WTC11 (cell line): Measurements from ENCODE around the gene C1orf115. TPM values are rescaled to one million over a fixed set of nuclear protein-coding genes. Genes with fewer than 3 reads are reported as not detected.

ENCODE experiments used
- ATAC-seq: fragments of 200-7000 bp; cut with Tn5 transposase; 2 replicates; pipeline ENCODE4 v1.10.0; 2021; ENCODE audit warnings: mild to moderate bottlenecking, moderate library complexity
- CTCF ChIA-PET: fragments of 300-600 bp; sonication (Branson Sonifier 250); formaldehyde crosslinking; loops from one replicate; lab custom pipeline; 2021; ENCODE audit warnings: antibody characterized with exemption; lab: Charles Lee
- POLR2A ChIA-PET: fragments of 350-600 bp; sonication (Branson Sonifier 250); formaldehyde crosslinking; loops from one replicate; lab custom pipeline; 2021; ENCODE audit warnings: antibody characterized with exemption; lab: Charles Lee
- DNase-seq: peaks from one replicate; pipeline ENCODE4 v3.0.0; 2021; ENCODE audit warnings: low spot score
- H3K27ac Mint-ChIP-seq: 2 replicates; pipeline ENCODE4 v1.8.0; 2021; ENCODE audit warnings: mixed read lengths
- H3K27me3 Mint-ChIP-seq: 2 replicates; pipeline ENCODE4 v1.8.0; 2021; ENCODE audit warnings: low read depth, mild to moderate bottlenecking, moderate library complexity, mixed read lengths
- H3K36me3 Mint-ChIP-seq: 2 replicates; pipeline ENCODE4 v1.8.0; 2021; ENCODE audit warnings: mixed read lengths
- H3K4me1 Mint-ChIP-seq: 2 replicates; pipeline ENCODE4 v1.8.0; 2022; ENCODE audit warnings: mixed read lengths
- H3K4me3 Mint-ChIP-seq: 2 replicates; pipeline ENCODE4 v1.8.0; 2021; ENCODE audit warnings: mild to moderate bottlenecking, moderate library complexity, mixed read lengths
- H3K9me3 Mint-ChIP-seq: 2 replicates; pipeline ENCODE4 v1.8.0; 2021; ENCODE audit warnings: mixed read lengths
- ATF1 ChIP-seq: sonication (generic); formaldehyde crosslinking; IDR thresholded peaks from 2 replicates; pipeline ENCODE4 v1.8.1; 2023; ENCODE audit warnings: mild to moderate bottlenecking, moderate library complexity, missing genetic modification reagents
- CBFB ChIP-seq: sonication (generic); formaldehyde crosslinking; IDR thresholded peaks from 2 replicates; pipeline ENCODE4 v1.8.1; 2022; ENCODE audit warnings: mild to moderate bottlenecking, low read depth, missing genetic modification reagents
- CREM ChIP-seq: sonication (generic); formaldehyde crosslinking; IDR thresholded peaks from 2 replicates; pipeline ENCODE4 v1.8.1; 2022; ENCODE audit warnings: mild to moderate bottlenecking, missing genetic modification reagents, moderate library complexity
- ELF4 ChIP-seq: sonication (generic); formaldehyde crosslinking; IDR thresholded peaks from 2 replicates; pipeline ENCODE4 v1.8.1; 2022; ENCODE audit warnings: low read depth, mild to moderate bottlenecking, moderate library complexity, missing genetic modification reagents
- EMX1 ChIP-seq: fragments of 250-450 bp; sonication (Bioruptor Pico); IDR thresholded peaks from 2 replicates; pipeline ENCODE4 v1.8.0; 2021; ENCODE audit warnings: mild to moderate bottlenecking
- FOXK1 ChIP-seq: sonication (generic); formaldehyde crosslinking; IDR thresholded peaks from 2 replicates; pipeline ENCODE4 v1.8.0; 2022; ENCODE audit warnings: mild to moderate bottlenecking, moderate library complexity, missing genetic modification reagents
- FOXP1 ChIP-seq: sonication (generic); formaldehyde crosslinking; IDR thresholded peaks from 2 replicates; pipeline ENCODE4 v1.8.0; 2022; ENCODE audit warnings: missing genetic modification reagents, mild to moderate bottlenecking, moderate library complexity, borderline replicate concordance
- JAZF1 ChIP-seq: fragments of 250-450 bp; sonication (Bioruptor Pico); IDR thresholded peaks from 2 replicates; pipeline ENCODE4 v1.9.0; 2021; ENCODE audit warnings: moderate library complexity, mild to moderate bottlenecking, inconsistent platforms
- RORB ChIP-seq: fragments of 250-450 bp; sonication (Bioruptor Pico); IDR thresholded peaks from 2 replicates; pipeline ENCODE4 v1.9.0; 2021; ENCODE audit warnings: mild to moderate bottlenecking
- SMAD3 ChIP-seq: sonication (generic); formaldehyde crosslinking; IDR thresholded peaks from 2 replicates; pipeline ENCODE4 v1.8.0; 2022; ENCODE audit warnings: missing genetic modification reagents, mild to moderate bottlenecking, borderline replicate concordance
- SOX15 ChIP-seq: fragments of 250-450 bp; sonication (Bioruptor Pico); IDR thresholded peaks from 2 replicates; pipeline ENCODE4 v1.9.0; 2021; ENCODE audit warnings: mild to moderate bottlenecking
- SP1 ChIP-seq: sonication (generic); formaldehyde crosslinking; conservative IDR thresholded peaks from 2 replicates; pipeline ENCODE4 v1.8.1; 2022; ENCODE audit warnings: missing genetic modification reagents
- TP53 ChIP-seq: sonication (generic); formaldehyde crosslinking; IDR thresholded peaks from 2 replicates; pipeline ENCODE4 v1.8.1; 2023; ENCODE audit warnings: mild to moderate bottlenecking, missing genetic modification reagents
- ZNF232 ChIP-seq: sonication (generic); formaldehyde crosslinking; IDR thresholded peaks from 2 replicates; pipeline ENCODE4 v1.8.0; 2022; ENCODE audit warnings: mild to moderate bottlenecking, missing genetic modification reagents
- ZNF396 ChIP-seq: fragments of 250-450 bp; sonication (Bioruptor Pico); IDR thresholded peaks from 2 replicates; pipeline ENCODE4 v1.8.0; 2021; ENCODE audit warnings: mild to moderate bottlenecking, moderate library complexity, borderline replicate concordance
- total RNA-seq: library from RNA; stranded (reverse); gene quantifications from 3 replicates; pipeline ENCODE4 v1.2.3, GENCODE V29; 2021
- TF ChIP-seq, protein P1 (sequence below): sonication (generic); formaldehyde crosslinking; IDR thresholded peaks from 2 replicates; pipeline ENCODE4 v1.8.1; 2022; ENCODE audit warnings: low read depth, missing genetic modification reagents, borderline replicate concordance
- TF ChIP-seq, protein P2 (sequence below): sonication (generic); formaldehyde crosslinking; conservative IDR thresholded peaks from 2 replicates; pipeline ENCODE4 v1.8.1; 2023; ENCODE audit warnings: mild to moderate bottlenecking, low read depth, missing genetic modification reagents, moderate library complexity
- TF ChIP-seq, protein P3 (sequence below): sonication (generic); formaldehyde crosslinking; IDR thresholded peaks from 2 replicates; pipeline ENCODE4 v1.8.1; 2023; ENCODE audit warnings: mild to moderate bottlenecking, missing genetic modification reagents
- TF ChIP-seq, protein P4 (sequence below): sonication (generic); formaldehyde crosslinking; IDR thresholded peaks from 2 replicates; pipeline ENCODE4 v1.8.0; 2023; ENCODE audit warnings: mild to moderate bottlenecking, missing genetic modification reagents
- TF ChIP-seq, protein P5 (sequence below): fragments of 250-450 bp; sonication (Bioruptor Pico); conservative IDR thresholded peaks from 2 replicates; pipeline ENCODE4 v1.9.0; 2021; ENCODE audit warnings: mild to moderate bottlenecking

C1orf115 gene
- total RNA-seq, 1 experiment from 2014 or later: 10.0 TPM

DNA sequence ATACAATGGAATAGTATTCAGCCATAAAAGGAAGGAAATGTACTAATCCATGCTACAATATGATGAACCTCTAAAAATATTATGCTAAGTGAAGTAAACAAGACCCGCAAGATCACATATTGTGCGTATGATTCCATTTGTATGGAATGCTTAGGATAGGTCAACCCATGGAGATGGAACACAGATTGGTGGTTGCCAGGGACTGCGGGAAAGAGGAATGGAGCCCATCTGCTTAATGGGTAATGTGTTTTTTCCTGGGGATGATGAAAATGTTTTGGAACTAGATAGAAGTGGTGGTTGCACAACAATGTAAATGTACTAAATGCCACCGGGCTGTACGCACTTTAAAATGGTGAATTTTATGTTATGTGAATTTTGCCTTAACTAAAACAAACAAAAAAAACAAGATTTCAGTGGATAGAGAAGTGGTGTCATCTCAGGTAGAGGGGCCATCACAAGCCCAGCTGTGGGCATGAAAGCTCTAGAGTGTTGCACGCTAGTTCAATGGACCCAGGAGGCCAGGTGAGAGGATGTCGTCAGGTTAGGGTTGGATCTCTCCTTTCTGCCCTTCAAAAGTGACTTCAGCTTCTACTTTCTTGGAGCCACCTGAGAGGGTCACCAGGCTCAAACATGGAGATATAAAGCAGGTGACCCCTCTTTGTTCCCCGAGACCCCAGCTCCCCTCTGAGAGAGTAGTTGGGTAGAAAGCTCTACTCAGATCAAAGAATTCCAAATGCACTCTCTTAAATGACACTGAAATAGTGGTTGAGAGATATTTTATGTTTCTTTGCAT lies 2.5 kb downstream of the C1orf115 start:
- DNase-seq (no peak), ATAC-seq (no peak)
- ChIA-PET POLR2A (no interaction called here), CTCF (interaction anchor here (1.4 to 2.8 kb wide), 4 partner anchors 41 to 84 kb away, joined by 6 to 23 read pairs (median 9); no protein-coding TSS in a partner anchor)
- no peak for TF ChIP-seq RORB (CRISPR knock-in tag)
- TF ChIP-seq, protein P1, sequence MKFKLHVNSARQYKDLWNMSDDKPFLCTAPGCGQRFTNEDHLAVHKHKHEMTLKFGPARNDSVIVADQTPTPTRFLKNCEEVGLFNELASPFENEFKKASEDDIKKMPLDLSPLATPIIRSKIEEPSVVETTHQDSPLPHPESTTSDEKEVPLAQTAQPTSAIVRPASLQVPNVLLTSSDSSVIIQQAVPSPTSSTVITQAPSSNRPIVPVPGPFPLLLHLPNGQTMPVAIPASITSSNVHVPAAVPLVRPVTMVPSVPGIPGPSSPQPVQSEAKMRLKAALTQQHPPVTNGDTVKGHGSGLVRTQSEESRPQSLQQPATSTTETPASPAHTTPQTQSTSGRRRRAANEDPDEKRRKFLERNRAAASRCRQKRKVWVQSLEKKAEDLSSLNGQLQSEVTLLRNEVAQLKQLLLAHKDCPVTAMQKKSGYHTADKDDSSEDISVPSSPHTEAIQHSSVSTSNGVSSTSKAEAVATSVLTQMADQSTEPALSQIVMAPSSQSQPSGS: no peak
- TF ChIP-seq, protein P2, sequence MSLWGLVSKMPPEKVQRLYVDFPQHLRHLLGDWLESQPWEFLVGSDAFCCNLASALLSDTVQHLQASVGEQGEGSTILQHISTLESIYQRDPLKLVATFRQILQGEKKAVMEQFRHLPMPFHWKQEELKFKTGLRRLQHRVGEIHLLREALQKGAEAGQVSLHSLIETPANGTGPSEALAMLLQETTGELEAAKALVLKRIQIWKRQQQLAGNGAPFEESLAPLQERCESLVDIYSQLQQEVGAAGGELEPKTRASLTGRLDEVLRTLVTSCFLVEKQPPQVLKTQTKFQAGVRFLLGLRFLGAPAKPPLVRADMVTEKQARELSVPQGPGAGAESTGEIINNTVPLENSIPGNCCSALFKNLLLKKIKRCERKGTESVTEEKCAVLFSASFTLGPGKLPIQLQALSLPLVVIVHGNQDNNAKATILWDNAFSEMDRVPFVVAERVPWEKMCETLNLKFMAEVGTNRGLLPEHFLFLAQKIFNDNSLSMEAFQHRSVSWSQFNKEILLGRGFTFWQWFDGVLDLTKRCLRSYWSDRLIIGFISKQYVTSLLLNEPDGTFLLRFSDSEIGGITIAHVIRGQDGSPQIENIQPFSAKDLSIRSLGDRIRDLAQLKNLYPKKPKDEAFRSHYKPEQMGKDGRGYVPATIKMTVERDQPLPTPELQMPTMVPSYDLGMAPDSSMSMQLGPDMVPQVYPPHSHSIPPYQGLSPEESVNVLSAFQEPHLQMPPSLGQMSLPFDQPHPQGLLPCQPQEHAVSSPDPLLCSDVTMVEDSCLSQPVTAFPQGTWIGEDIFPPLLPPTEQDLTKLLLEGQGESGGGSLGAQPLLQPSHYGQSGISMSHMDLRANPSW (CRISPR knock-in tag): no peak
- TF ChIP-seq ATF1: no peak
- no peak for TF ChIP-seq SMAD3 (CRISPR knock-in tag)
- no peak for TF ChIP-seq EMX1
- TF ChIP-seq SOX15 (CRISPR knock-in tag): no peak
- TF ChIP-seq ZNF396: no peak
- no peak for TF ChIP-seq FOXK1 (CRISPR knock-in tag)
- no peak for TF ChIP-seq FOXP1 (CRISPR knock-in tag)
- TF ChIP-seq, protein P3, sequence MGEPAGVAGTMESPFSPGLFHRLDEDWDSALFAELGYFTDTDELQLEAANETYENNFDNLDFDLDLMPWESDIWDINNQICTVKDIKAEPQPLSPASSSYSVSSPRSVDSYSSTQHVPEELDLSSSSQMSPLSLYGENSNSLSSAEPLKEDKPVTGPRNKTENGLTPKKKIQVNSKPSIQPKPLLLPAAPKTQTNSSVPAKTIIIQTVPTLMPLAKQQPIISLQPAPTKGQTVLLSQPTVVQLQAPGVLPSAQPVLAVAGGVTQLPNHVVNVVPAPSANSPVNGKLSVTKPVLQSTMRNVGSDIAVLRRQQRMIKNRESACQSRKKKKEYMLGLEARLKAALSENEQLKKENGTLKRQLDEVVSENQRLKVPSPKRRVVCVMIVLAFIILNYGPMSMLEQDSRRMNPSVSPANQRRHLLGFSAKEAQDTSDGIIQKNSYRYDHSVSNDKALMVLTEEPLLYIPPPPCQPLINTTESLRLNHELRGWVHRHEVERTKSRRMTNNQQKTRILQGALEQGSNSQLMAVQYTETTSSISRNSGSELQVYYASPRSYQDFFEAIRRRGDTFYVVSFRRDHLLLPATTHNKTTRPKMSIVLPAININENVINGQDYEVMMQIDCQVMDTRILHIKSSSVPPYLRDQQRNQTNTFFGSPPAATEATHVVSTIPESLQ (CRISPR knock-in tag): no peak
- TF ChIP-seq SP1 (CRISPR knock-in tag): no peak
- TF ChIP-seq, protein P4, sequence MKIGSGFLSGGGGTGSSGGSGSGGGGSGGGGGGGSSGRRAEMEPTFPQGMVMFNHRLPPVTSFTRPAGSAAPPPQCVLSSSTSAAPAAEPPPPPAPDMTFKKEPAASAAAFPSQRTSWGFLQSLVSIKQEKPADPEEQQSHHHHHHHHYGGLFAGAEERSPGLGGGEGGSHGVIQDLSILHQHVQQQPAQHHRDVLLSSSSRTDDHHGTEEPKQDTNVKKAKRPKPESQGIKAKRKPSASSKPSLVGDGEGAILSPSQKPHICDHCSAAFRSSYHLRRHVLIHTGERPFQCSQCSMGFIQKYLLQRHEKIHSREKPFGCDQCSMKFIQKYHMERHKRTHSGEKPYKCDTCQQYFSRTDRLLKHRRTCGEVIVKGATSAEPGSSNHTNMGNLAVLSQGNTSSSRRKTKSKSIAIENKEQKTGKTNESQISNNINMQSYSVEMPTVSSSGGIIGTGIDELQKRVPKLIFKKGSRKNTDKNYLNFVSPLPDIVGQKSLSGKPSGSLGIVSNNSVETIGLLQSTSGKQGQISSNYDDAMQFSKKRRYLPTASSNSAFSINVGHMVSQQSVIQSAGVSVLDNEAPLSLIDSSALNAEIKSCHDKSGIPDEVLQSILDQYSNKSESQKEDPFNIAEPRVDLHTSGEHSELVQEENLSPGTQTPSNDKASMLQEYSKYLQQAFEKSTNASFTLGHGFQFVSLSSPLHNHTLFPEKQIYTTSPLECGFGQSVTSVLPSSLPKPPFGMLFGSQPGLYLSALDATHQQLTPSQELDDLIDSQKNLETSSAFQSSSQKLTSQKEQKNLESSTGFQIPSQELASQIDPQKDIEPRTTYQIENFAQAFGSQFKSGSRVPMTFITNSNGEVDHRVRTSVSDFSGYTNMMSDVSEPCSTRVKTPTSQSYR: no peak
- TF ChIP-seq TP53 (CRISPR knock-in tag): no peak
- TF ChIP-seq JAZF1 (CRISPR knock-in tag): no peak
- TF ChIP-seq CREM (CRISPR knock-in tag): no peak
- no peak for TF ChIP-seq CBFB (CRISPR knock-in tag)
- TF ChIP-seq ELF4 (CRISPR knock-in tag): no peak
- TF ChIP-seq, protein P5, sequence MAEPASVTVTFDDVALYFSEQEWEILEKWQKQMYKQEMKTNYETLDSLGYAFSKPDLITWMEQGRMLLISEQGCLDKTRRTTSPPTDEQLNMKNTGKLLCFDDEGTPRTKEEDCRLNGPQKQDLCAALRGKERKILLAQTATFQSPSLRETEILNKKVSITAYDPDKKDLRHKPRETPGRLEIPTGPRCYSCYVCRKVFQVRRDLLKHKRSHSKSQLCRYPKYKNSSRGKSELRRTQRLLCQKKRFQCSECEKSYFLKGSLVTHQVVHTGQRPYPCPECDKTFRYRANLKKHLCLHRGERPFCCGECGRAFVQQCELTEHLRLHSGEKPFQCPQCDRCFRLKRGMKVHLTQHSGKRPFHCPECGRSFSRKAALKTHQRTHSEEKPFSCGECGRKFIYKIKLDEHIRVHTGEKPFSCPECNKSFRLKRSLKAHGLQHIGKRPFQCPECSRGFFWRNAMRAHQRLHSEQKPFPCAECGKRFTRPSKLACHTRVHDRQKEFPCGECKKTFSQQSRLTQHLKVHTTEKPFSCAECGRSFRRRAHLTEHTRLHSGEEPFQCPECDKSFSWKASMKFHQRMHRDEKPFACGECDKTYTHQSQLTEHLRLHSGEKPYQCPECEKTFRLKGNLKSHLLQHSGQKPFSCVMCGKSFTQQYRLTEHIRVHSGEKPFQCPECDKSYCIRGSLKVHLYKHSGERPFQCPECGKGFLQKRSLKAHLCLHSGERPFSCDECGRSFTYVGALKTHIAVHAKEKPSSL: no peak
- TF ChIP-seq ZNF232 (CRISPR knock-in tag): no peak
- Mint-ChIP-seq H3K4me3 (no peak overlapping the region), H3K27ac (no peak overlapping the region), H3K27me3 (peaks cover 28% of the 10 kb centered on the region), H3K4me1 (peaks cover 15% of the 10 kb centered on the region), H3K9me3 (no peaks in the 10 kb centered on the region), H3K36me3 (no peaks in the 10 kb centered on the region)
